HG03039 (cell line): ENCODE results near the gene GYG2.
"Not testable (repeated sequence)": the region's sequence is repeated elsewhere in the genome, so short reads cannot be mapped to it uniquely, and the experiment has no call there.

ENCODE experiments used
- ATAC-seq: cut with Tn5 transposase; IDR thresholded peaks from one replicate; pipeline ENCODE4 v1.9.1; 2021; ENCODE audit warnings: mild to moderate bottlenecking, moderate library complexity; ENCODE audit not compliant: unreplicated experiment

Gene GYG2

GRCh38 chrX:2867206-2867605, 38.5 kb downstream of the GYG2 start:
- no peak for ATAC-seq

GRCh38 chrX:2870650-2871049, 41.9 kb downstream of the GYG2 start:
- no peak for ATAC-seq

- no peak for ATAC-seq
Observed at GRCh38 chrX:2871831-2872230, 43.1 kb downstream of the GYG2 start.

- no peak for ATAC-seq
Observed at GRCh38 chrX:2872671-2873277, 44.0 kb downstream of the GYG2 start.

- no peak for ATAC-seq
Observed at GRCh38 chrX:2874222-2875135, 45.7 kb downstream of the GYG2 start.

GRCh38 chrX:2875136-2875481, 46.4 kb downstream of the GYG2 start:
- ATAC-seq = no peak

- ATAC-seq = no peak
Observed at GRCh38 chrX:2875798-2876399, 47.2 kb downstream of the GYG2 start.

- no peak for ATAC-seq
Observed at GRCh38 chrX:2878563-2878962, 49.8 kb downstream of the GYG2 start.

GRCh38 chrX:2879670-2880069, 50.9 kb downstream of the GYG2 start:
- no peak for ATAC-seq

GRCh38 chrX:2883770-2884169, 55.0 kb downstream of the GYG2 start:
- no peak for ATAC-seq

- no peak for ATAC-seq
Observed at GRCh38 chrX:2888309-2888708, 59.6 kb downstream of the GYG2 start.

GRCh38 chrX:2889045-2889605, 60.4 kb downstream of the GYG2 start:
- ATAC-seq = no peak

GRCh38 chrX:2889706-2890490, 61.2 kb downstream of the GYG2 start:
- ATAC-seq = not testable (repeated sequence)

GRCh38 chrX:2890536-2891460, 62.1 kb downstream of the GYG2 start:
- ATAC-seq = not testable (repeated sequence)

GRCh38 chrX:2892816-2893215, 64.1 kb downstream of the GYG2 start:
- no peak for ATAC-seq

GRCh38 chrX:2894885-2895292, 66.2 kb downstream of the GYG2 start:
- ATAC-seq = no peak

GRCh38 chrX:2897311-2897689, 68.6 kb downstream of the GYG2 start:
- ATAC-seq = no peak

GRCh38 chrX:2897690-2898623, 69.2 kb downstream of the GYG2 start:
- not testable (repeated sequence) for ATAC-seq
